Measurements from ENCODE around the gene PIGP.
"Not testable (repeated sequence)": the region's sequence is repeated elsewhere in the genome, so short reads cannot be mapped to it uniquely, and the experiment has no call there.

The PIGP gene

GRCh38 chr21:37044643-37045042, 28.2 kb downstream of the PIGP start:
- no peak for DNase-seq (ENCODE audit: low read depth)

GRCh38 chr21:37043818-37044217, 29.1 kb downstream of the PIGP start:
- DNase-seq (ENCODE audit: low read depth): no peak

- DNase-seq (ENCODE audit: low read depth): no peak
Measured at GRCh38 chr21:37041706-37042271, 31.1 kb downstream of the PIGP start.

- DNase-seq (ENCODE audit: low read depth): no peak
Measured at GRCh38 chr21:37040212-37040611, 32.7 kb downstream of the PIGP start.

- no peak for DNase-seq (ENCODE audit: low read depth)
Measured at GRCh38 chr21:37039411-37040075, 33.3 kb downstream of the PIGP start.

GRCh38 chr21:37036177-37036576, 36.7 kb downstream of the PIGP start:
- no peak for DNase-seq (ENCODE audit: low read depth)

- not testable (repeated sequence) for DNase-seq (ENCODE audit: low read depth)
Measured at GRCh38 chr21:37034394-37034793, 38.5 kb downstream of the PIGP start.

GRCh38 chr21:37032877-37033471, 39.9 kb downstream of the PIGP start:
- peak; percentile 79 for DNase-seq (ENCODE audit: low read depth)

- no peak for DNase-seq (ENCODE audit: low read depth)
Measured at GRCh38 chr21:37032293-37032692, 40.6 kb downstream of the PIGP start.

- DNase-seq (ENCODE audit: low read depth): no peak
Measured at GRCh38 chr21:37030864-37031263, 42.0 kb downstream of the PIGP start.

- DNase-seq (ENCODE audit: low read depth): peak; percentile 20
Measured at GRCh38 chr21:37028570-37028969, 44.3 kb downstream of the PIGP start.

- no peak for DNase-seq (ENCODE audit: low read depth)
Measured at GRCh38 chr21:37026499-37026898, 46.4 kb downstream of the PIGP start.

GRCh38 chr21:37017951-37018679, 54.8 kb downstream of the PIGP start:
- no peak for DNase-seq (ENCODE audit: low read depth)
